Activated T-cell treated with anti-CD3 and anti-CD28 coated beads, Interleukin-2, amount 50 U/mL, for 72 hours (primary cell): Measurements from ENCODE around the gene JMJD6. TPM values are rescaled to one million over a fixed set of nuclear protein-coding genes. Genes with fewer than 3 reads are reported as not detected.
"Not testable (repeated sequence)": the region's sequence is repeated elsewhere in the genome, so short reads cannot be mapped to it uniquely, and the experiment has no call there.

Experiments used
- ATAC-seq, 2 donors: fragments of 150-1000 bp; cut with Tn5 transposase; replicated peaks in 1 of 2; 2 replicates each; pipeline ENCODE4 v1.10.0; 2021; ENCODE audit warnings: moderate library complexity in 2 of 2, mild to moderate bottlenecking in 1 of 2
- DNase-seq, 2 donors: peaks; one replicate each; pipeline ENCODE4 v3.0.0; 2021 to 2022; ENCODE audit warnings: mixed read lengths in 1 of 2
- H3K27ac Mint-ChIP-seq: one replicate; pipeline ENCODE4 v1.8.0; 2022; ENCODE audit warnings: mild to moderate bottlenecking, moderate library complexity, mixed read lengths
- H3K27me3 Mint-ChIP-seq: one replicate; pipeline ENCODE4 v1.8.0; 2022; ENCODE audit warnings: low read depth, mixed read lengths
- H3K36me3 Mint-ChIP-seq, 2 donors: one replicate each; pipeline ENCODE4 v1.8.0; 2022; ENCODE audit warnings: mixed read lengths in 2 of 2, mild to moderate bottlenecking in 1 of 2; ENCODE audit not compliant: insufficient read depth in 2 of 2
- H3K4me1 Mint-ChIP-seq: one replicate; pipeline ENCODE4 v1.8.0; 2022; ENCODE audit warnings: low read depth, mixed read lengths
- H3K4me3 Mint-ChIP-seq, 2 donors: one replicate each; pipeline ENCODE4 v1.8.0; 2022; ENCODE audit warnings: mild to moderate bottlenecking in 2 of 2, mixed read lengths in 2 of 2, moderate library complexity in 2 of 2
- H3K9me3 Mint-ChIP-seq, 2 donors: one replicate each; pipeline ENCODE4 v1.8.0; 2022; ENCODE audit warnings: mixed read lengths in 2 of 2
- total RNA-seq, 2 donors: library from RNA; stranded (reverse); gene quantifications; one replicate each; pipeline ENCODE4 v1.2.3, GENCODE V29; 2022

JMJD6 gene
- total RNA-seq: 10 to 100 TPM; 56.5 to 67.2 TPM

DNA sequence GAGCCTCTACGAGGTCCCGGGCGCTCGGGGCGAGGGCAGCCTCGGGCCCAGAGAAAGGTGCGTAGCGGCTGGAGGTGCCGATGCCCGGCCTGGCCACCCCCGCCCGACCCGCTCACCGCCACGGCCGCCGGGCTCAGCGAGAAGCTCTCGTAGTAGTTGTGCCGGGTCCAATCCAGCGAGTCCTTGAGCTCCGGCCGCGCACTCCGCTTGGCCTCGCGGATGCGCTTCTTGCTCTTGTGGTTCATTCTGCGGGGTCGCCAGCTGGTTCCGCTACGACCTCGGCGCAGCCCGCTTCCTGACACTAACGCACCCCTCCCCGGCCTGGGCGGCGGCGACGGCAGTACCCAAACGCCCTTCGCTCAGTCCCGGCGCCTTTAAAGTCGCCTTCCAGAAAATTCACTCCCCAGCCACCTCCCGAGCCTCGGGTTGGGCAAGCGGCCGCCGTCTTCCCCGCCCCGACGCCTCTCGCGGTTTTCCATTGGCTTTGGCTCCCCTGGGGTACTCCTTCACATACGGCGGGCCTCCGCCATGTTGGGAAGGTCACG lies at the start of gene JMJD6:
JMJD6 (minus strand) TSS at position 376 of the 545 bp plus-strand sequence; CDS start at position 245, 131 bp downstream.
- ATAC-seq (peak; percentile 77 to 79), DNase-seq (peak in 1 of 2 donors; percentile 94)
- Mint-ChIP-seq H3K4me3 (peak within 1 kb of the TSS; percentile 92 to 100), H3K9me3 (no peaks in the 10 kb centered on the region), H3K36me3 (peaks cover 14 to 39% of the 10 kb centered on the region in 2 donors), H3K4me1 (peaks cover 58% of the 10 kb centered on the region), H3K27me3 (no peaks in the 10 kb centered on the region), H3K27ac (peak within 1 kb of the TSS; percentile 99)

GRCh38 chr17:76775021-76775600 lies 48.7 kb upstream of the JMJD6 start:
- ATAC-seq (no peak), DNase-seq (no peak)
- Mint-ChIP-seq H3K36me3 (peaks cover 12 to 24% of the 10 kb centered on the region in 2 donors), H3K27me3 (no peaks in the 10 kb centered on the region), H3K4me3 (no peak overlapping the region), H3K9me3 (peaks cover 0 to 2% of the 10 kb centered on the region in 2 donors), H3K4me1 (peaks cover 17% of the 10 kb centered on the region), H3K27ac (peak overlapping the region; percentile 38)

GRCh38 chr17:76772842-76773525 lies 46.6 kb upstream of the JMJD6 start:
- peak; percentile 89 to 95 for ATAC-seq
- peak overlapping the region; percentile 68 to 83 for H3K4me3 Mint-ChIP-seq
- H3K27me3 Mint-ChIP-seq: no peaks in the 10 kb centered on the region
- DNase-seq: peak; percentile 27 to 40
- peak overlapping the region; percentile 86 for H3K27ac Mint-ChIP-seq
- H3K36me3 Mint-ChIP-seq: peaks cover 13 to 20% of the 10 kb centered on the region in 2 donors
- peaks cover 17% of the 10 kb centered on the region for H3K4me1 Mint-ChIP-seq
- peaks cover 0 to 2% of the 10 kb centered on the region in 2 donors for H3K9me3 Mint-ChIP-seq

DNA sequence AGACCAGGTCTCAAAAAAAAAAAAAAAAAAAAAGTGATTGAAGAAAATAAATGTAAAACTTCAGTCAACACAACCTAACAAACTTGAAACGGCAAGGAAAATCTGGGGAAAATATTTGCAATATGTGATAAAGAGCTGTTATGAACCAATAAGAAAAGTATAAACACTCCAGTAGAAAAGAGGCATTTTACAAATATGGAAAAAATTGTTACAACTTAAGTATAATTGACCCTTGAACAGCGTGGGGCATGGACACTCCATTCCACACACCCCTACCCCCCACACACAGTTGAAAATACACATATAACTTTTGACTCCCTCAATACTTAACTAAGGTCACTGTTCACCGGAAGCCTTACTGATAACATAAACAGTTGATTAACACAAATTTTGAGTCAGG lies 32.2 kb upstream of the JMJD6 start:
- Mint-ChIP-seq H3K36me3 (peaks cover 0 to 7% of the 10 kb centered on the region in 2 donors), H3K27me3 (no peaks in the 10 kb centered on the region), H3K4me3 (no peak overlapping the region), H3K27ac (no peak overlapping the region), H3K4me1 (peaks cover 10% of the 10 kb centered on the region), H3K9me3 (no peaks in the 10 kb centered on the region)
- ATAC-seq: no peak
- no peak for DNase-seq

DNA sequence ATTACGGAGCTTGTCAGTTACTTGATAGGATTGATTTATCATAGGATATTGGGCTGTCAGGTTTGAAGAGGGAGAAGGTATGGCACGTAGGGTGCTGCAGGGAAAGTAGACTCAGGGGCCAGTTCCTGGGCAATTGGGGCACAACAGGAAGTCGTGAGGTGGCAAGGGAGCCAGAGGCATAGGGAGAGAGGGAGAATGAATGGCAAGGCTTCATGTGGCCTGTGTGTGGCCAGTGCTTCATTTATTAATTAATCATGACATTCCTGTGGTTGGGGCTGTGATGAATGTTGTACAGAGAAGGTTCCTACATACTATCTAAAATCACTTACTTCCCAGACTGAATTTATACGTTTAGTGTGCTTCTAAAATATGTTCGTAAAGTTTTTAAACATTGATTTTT lies 30.9 kb upstream of the JMJD6 start:
- Mint-ChIP-seq H3K36me3 (peaks cover 0 to 15% of the 10 kb centered on the region in 2 donors), H3K4me1 (peaks cover 23% of the 10 kb centered on the region), H3K27me3 (no peaks in the 10 kb centered on the region), H3K4me3 (no peak overlapping the region), H3K9me3 (no peaks in the 10 kb centered on the region), H3K27ac (no peak overlapping the region)
- DNase-seq: no peak
- ATAC-seq: no peak

- ATAC-seq (no peak), DNase-seq (no peak)
- Mint-ChIP-seq H3K27me3 (no peaks in the 10 kb centered on the region), H3K4me1 (peaks cover 28% of the 10 kb centered on the region), H3K27ac (no peak overlapping the region), H3K36me3 (peaks cover 2 to 15% of the 10 kb centered on the region in 2 donors), H3K4me3 (peak overlapping the region in 1 of 2 donors; percentile 41), H3K9me3 (no peaks in the 10 kb centered on the region)
Observed at GRCh38 chr17:76755285-76755684, 28.9 kb upstream of the JMJD6 start.

DNA sequence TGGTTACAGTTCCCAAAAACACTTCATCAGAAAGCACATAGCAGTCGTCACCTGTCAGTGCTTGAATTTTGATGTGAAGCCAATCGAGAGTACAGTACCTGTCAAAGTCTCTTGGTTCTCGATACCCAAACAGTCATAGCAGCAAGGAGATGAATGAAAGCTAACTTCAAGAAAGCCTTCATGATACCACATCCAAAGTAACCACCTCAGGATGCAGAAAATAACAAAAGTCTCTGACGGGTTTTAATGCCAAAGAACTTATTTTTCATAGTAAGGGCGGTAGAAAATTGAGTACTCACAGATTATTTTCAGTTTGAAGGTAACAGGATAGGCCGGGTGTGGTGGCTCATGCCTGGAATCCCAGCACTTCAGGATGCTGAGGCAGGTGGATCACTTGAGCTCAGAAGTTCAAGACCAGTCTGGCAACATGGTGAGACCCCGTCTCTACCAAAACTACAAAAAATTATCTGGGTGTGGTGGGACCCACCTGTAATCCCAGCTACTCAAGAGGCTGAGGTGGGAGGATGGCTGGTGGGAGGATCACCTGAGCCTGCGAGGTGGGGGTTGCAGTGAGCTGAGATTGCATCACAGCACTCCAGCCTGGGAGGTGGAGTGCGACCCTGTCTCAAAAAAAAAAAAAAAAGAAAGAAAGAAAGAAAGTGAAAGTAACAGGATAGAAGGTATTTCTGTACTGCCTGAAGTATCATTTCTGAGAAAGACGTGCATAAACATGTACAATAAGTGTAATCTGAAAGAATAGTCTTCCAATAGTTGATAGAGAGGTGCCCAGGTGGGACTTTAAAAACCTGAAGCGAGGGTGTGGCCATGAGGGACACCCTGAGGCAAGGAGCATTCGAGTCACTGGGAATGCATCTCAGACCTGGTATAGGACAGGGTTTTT lies 26.9 kb upstream of the JMJD6 start:
- Mint-ChIP-seq H3K27me3 (no peaks in the 10 kb centered on the region), H3K9me3 (no peaks in the 10 kb centered on the region), H3K36me3 (peaks cover 2 to 13% of the 10 kb centered on the region in 2 donors), H3K4me3 (peak overlapping the region; percentile 94 to 96), H3K4me1 (peaks cover 28% of the 10 kb centered on the region), H3K27ac (peak overlapping the region; percentile 98)
- DNase-seq (no peak), ATAC-seq (peak; percentile 91 to 95)

- Mint-ChIP-seq H3K27me3 (no peaks in the 10 kb centered on the region), H3K36me3 (peaks cover 2 to 11% of the 10 kb centered on the region in 2 donors), H3K4me3 (peak overlapping the region; percentile 35 to 75), H3K27ac (peak overlapping the region; percentile 79), H3K4me1 (peaks cover 28% of the 10 kb centered on the region), H3K9me3 (no peaks in the 10 kb centered on the region)
- DNase-seq: no peak
- peak in 1 of 2 donors; percentile 56 for ATAC-seq
Observed at GRCh38 chr17:76752006-76752405, 25.6 kb upstream of the JMJD6 start.

GRCh38 chr17:76751416-76751993 lies 25.1 kb upstream of the JMJD6 start:
- ATAC-seq: no peak
- Mint-ChIP-seq H3K4me1 (peaks cover 28% of the 10 kb centered on the region), H3K9me3 (no peaks in the 10 kb centered on the region), H3K36me3 (peaks cover 2 to 11% of the 10 kb centered on the region in 2 donors), H3K27me3 (no peaks in the 10 kb centered on the region), H3K4me3 (no peak overlapping the region), H3K27ac (no peak overlapping the region)
- DNase-seq: no peak

- ATAC-seq (no peak), DNase-seq (no peak)
- no peaks in the 10 kb centered on the region for H3K27me3 Mint-ChIP-seq
- peaks cover 29% of the 10 kb centered on the region for H3K4me1 Mint-ChIP-seq
- H3K36me3 Mint-ChIP-seq: peaks cover 2 to 16% of the 10 kb centered on the region in 2 donors
- H3K27ac Mint-ChIP-seq: no peak overlapping the region
- no peaks in the 10 kb centered on the region for H3K9me3 Mint-ChIP-seq
- H3K4me3 Mint-ChIP-seq: no peak overlapping the region
Observed at GRCh38 chr17:76748657-76749056, 22.3 kb upstream of the JMJD6 start.

DNA sequence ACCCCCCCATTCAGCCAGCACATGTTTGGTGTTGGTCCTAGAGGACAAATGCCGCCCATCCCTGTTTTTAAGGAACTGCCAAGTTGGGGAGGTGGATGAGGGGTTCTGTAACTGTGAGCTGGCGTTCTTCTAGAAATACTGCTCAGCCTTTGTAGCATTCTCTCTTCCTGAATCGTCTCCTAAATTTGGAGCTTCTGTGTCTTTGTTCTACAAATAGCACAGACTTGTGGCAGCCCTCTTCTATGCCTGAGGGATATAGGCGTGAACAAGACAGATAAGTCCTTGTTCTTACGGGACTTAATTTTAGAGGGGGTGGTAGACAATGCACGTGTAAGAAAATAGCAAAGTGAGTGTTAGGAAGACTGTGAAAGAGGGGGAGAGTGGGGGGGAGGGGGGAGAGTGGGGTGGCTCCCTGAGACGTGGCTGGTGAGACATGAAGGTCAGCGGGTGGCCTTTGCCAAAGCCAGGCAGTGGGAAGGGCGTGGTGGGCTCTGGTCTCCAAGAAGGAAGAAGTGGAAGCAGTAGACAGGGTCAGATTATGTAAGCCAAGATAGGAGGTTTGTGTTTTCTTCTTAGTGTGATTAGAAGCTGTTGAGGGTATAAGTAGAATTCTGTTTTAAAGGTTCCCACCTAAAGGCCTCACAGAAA lies 21.4 kb upstream of the JMJD6 start:
- no peaks in the 10 kb centered on the region for H3K27me3 Mint-ChIP-seq
- DNase-seq: no peak
- ATAC-seq: no peak
- no peaks in the 10 kb centered on the region for H3K9me3 Mint-ChIP-seq
- no peak overlapping the region for H3K27ac Mint-ChIP-seq
- no peak overlapping the region for H3K4me3 Mint-ChIP-seq
- peaks cover 28% of the 10 kb centered on the region for H3K4me1 Mint-ChIP-seq
- peaks cover 2 to 10% of the 10 kb centered on the region in 2 donors for H3K36me3 Mint-ChIP-seq

DNA sequence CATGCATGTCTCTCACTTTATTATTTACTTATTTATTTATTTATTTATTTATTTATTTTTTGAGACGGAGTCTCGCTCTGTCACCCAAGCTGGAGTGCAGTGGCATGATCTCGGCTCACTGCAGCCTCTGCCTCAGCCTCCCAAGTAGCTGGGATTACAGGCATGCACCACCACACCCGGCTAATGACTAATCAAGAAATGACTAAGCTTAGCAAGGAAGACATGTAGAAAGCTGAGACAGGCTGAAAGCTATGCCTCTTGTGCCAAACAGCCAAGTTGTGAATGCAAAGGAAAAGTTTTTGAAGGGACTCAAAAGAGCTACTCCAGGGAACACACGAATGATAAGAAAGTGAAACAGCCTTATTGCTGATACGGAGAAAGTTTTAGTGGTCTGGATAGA lies 19.4 kb upstream of the JMJD6 start:
- H3K9me3 Mint-ChIP-seq, H3K27me3 Mint-ChIP-seq, H3K27ac Mint-ChIP-seq, DNase-seq, H3K4me3 Mint-ChIP-seq: not testable (repeated sequence)
- H3K4me1 Mint-ChIP-seq: peaks cover 34% of the 10 kb centered on the region
- H3K36me3 Mint-ChIP-seq: peaks cover 0 to 14% of the 10 kb centered on the region in 2 donors
- ATAC-seq: peak in 1 of 2 donors; percentile 30
